Measurements from ENCODE around the gene RASA2. TPM values are rescaled to one million over a fixed set of nuclear protein-coding genes. Genes with fewer than 3 reads are reported as not detected.

RASA2 gene
- total RNA-seq, 1 donor, result 21.7 TPM

- H3K27ac ChIP-seq (ENCODE audit: low read depth, low read length), result no peak overlapping the region
- peak; percentile 88 for DNase-seq (ENCODE audit: insufficient read length, low spot score, missing footprints)
- peak overlapping the region; percentile 76 for H3K4me3 ChIP-seq (ENCODE audit: insufficient read depth, low read length)
- H4K20me1 ChIP-seq (ENCODE audit: insufficient read depth, low read length), result no peaks in the 10 kb centered on the region
- peaks cover 46% of the 10 kb centered on the region for H3K27me3 ChIP-seq (ENCODE audit: insufficient read depth, low read length)
- peaks cover 2% of the 10 kb centered on the region for H3K9me3 ChIP-seq (ENCODE audit: low read depth, low read length)
- H3K4me2 ChIP-seq (ENCODE audit: insufficient read depth, low read length), result peak overlapping the region; percentile 94
- H3K79me2 ChIP-seq (ENCODE audit: insufficient read depth, low read length), result no peaks in the 10 kb centered on the region
- TF ChIP-seq, protein P1, sequence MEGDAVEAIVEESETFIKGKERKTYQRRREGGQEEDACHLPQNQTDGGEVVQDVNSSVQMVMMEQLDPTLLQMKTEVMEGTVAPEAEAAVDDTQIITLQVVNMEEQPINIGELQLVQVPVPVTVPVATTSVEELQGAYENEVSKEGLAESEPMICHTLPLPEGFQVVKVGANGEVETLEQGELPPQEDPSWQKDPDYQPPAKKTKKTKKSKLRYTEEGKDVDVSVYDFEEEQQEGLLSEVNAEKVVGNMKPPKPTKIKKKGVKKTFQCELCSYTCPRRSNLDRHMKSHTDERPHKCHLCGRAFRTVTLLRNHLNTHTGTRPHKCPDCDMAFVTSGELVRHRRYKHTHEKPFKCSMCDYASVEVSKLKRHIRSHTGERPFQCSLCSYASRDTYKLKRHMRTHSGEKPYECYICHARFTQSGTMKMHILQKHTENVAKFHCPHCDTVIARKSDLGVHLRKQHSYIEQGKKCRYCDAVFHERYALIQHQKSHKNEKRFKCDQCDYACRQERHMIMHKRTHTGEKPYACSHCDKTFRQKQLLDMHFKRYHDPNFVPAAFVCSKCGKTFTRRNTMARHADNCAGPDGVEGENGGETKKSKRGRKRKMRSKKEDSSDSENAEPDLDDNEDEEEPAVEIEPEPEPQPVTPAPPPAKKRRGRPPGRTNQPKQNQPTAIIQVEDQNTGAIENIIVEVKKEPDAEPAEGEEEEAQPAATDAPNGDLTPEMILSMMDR (IDR thresholded peaks at IDR 0.05; ENCODE audit: extremely low read depth, low read depth, low read length), result no peak
- peak overlapping the region; percentile 94 for H2AFZ ChIP-seq (ENCODE audit: low read length)
- peaks cover 15% of the 10 kb centered on the region for H3K4me1 ChIP-seq (ENCODE audit: insufficient read depth, low read length)
- H3K36me3 ChIP-seq (ENCODE audit: insufficient read depth, low read length), result no peaks in the 10 kb centered on the region
These were observed 173.2 kb downstream of the RASA2 start for GRCh38 chr3:141659821-141660613.

DNA sequence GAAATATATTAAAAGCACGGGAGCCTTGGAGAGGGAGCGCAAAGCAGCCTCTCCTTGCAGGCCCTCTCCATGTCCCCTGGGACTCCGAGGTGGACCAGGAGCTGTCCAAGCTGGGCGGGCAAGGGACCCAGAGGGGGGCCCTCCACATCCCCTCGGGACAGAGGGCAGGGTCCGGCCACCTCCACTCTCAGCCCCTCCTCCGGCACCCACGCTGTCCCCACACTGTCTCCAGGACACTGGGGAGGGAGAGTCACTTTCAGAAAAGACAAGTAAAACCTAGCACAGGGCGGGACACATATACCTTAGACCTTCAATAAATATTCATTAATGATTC, 173.8 kb downstream of the RASA2 start:
- H4K20me1 ChIP-seq (ENCODE audit: insufficient read depth, low read length), result no peaks in the 10 kb centered on the region
- H3K9me3 ChIP-seq (ENCODE audit: low read depth, low read length), result peaks cover 2% of the 10 kb centered on the region
- peak overlapping the region; percentile 94 for H2AFZ ChIP-seq (ENCODE audit: low read length)
- peaks cover 15% of the 10 kb centered on the region for H3K4me1 ChIP-seq (ENCODE audit: insufficient read depth, low read length)
- peaks cover 46% of the 10 kb centered on the region for H3K27me3 ChIP-seq (ENCODE audit: insufficient read depth, low read length)
- TF ChIP-seq, protein P1 (IDR thresholded peaks at IDR 0.05; ENCODE audit: extremely low read depth, low read depth, low read length), result no peak
- H3K4me2 ChIP-seq (ENCODE audit: insufficient read depth, low read length), result peak overlapping the region; percentile 94
- no peak overlapping the region for H3K27ac ChIP-seq (ENCODE audit: low read depth, low read length)
- no peaks in the 10 kb centered on the region for H3K79me2 ChIP-seq (ENCODE audit: insufficient read depth, low read length)
- peak overlapping the region; percentile 76 for H3K4me3 ChIP-seq (ENCODE audit: insufficient read depth, low read length)
- DNase-seq (ENCODE audit: insufficient read length, low spot score, missing footprints), result no peak
- no peaks in the 10 kb centered on the region for H3K36me3 ChIP-seq (ENCODE audit: insufficient read depth, low read length)

- Histone ChIP-seq H3K9me3 (ENCODE audit: low read depth, low read length) (peaks cover 2% of the 10 kb centered on the region), H3K79me2 (ENCODE audit: insufficient read depth, low read length) (no peaks in the 10 kb centered on the region), H3K4me1 (ENCODE audit: insufficient read depth, low read length) (peaks cover 14% of the 10 kb centered on the region), H3K4me3 (ENCODE audit: insufficient read depth, low read length) (no peak overlapping the region), H3K36me3 (ENCODE audit: insufficient read depth, low read length) (no peaks in the 10 kb centered on the region), H3K27ac (ENCODE audit: low read depth, low read length) (no peak overlapping the region), H3K27me3 (ENCODE audit: insufficient read depth, low read length) (peaks cover 46% of the 10 kb centered on the region), H4K20me1 (ENCODE audit: insufficient read depth, low read length) (no peaks in the 10 kb centered on the region), H2AFZ (ENCODE audit: low read length) (no peak overlapping the region), H3K4me2 (ENCODE audit: insufficient read depth, low read length) (no peak overlapping the region)
- DNase-seq (ENCODE audit: insufficient read length, low spot score, missing footprints), result no peak
- TF ChIP-seq, protein P1 (IDR thresholded peaks at IDR 0.05; ENCODE audit: extremely low read depth, low read depth, low read length), result no peak
These were observed 174.7 kb downstream of the RASA2 start for GRCh38 chr3:141661229-141662196.

GRCh38 chr3:141663993-141664392, 177.2 kb downstream of the RASA2 start:
- Histone ChIP-seq H4K20me1 (ENCODE audit: insufficient read depth, low read length) (no peaks in the 10 kb centered on the region), H3K9me3 (ENCODE audit: low read depth, low read length) (no peaks in the 10 kb centered on the region), H3K4me3 (ENCODE audit: insufficient read depth, low read length) (no peak overlapping the region), H3K36me3 (ENCODE audit: insufficient read depth, low read length) (no peaks in the 10 kb centered on the region), H3K27me3 (ENCODE audit: insufficient read depth, low read length) (peaks cover 29% of the 10 kb centered on the region), H3K4me2 (ENCODE audit: insufficient read depth, low read length) (no peak overlapping the region), H3K27ac (ENCODE audit: low read depth, low read length) (no peak overlapping the region), H3K4me1 (ENCODE audit: insufficient read depth, low read length) (peaks cover 9% of the 10 kb centered on the region), H3K79me2 (ENCODE audit: insufficient read depth, low read length) (no peaks in the 10 kb centered on the region), H2AFZ (ENCODE audit: low read length) (peak overlapping the region; percentile 51)
- DNase-seq (ENCODE audit: insufficient read length, low spot score, missing footprints), result no peak
- TF ChIP-seq, protein P1 (IDR thresholded peaks at IDR 0.05; ENCODE audit: extremely low read depth, low read depth, low read length), result no peak
